ENCODE results near the gene PPP2R2D. TPM values are rescaled to one million over a fixed set of nuclear protein-coding genes. Genes with fewer than 3 reads are reported as not detected.

The PPP2R2D gene
- total RNA-seq, 2 experiments from 2014 or later: 32.6 to 32.9 TPM

DNA sequence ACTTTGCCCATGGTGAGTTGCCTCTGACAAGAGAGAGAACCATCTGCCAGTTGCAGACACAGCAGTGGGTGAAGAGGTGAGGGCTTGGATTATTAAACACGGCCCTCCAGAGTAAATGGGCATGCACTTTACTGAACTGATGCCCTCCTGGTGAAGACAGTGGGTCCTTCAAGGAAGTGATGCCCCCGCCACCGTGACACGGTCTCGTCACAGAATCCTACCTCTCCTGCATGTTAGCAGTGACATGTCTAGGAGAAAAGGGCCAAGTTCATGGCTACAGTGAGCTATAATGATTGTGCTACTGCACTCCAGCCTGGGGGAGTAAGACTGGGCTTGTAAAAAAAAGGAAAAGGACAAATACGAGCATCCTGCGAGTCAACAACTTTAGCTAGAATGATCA, 78.5 kb downstream of the PPP2R2D start:
- H3K27ac ChIP-seq (ENCODE audit: low read depth in 1 of 2, low read length in 2 of 2): peak overlapping the region in 1 of 2 donors; percentile 27
- TF ChIP-seq, protein P1, sequence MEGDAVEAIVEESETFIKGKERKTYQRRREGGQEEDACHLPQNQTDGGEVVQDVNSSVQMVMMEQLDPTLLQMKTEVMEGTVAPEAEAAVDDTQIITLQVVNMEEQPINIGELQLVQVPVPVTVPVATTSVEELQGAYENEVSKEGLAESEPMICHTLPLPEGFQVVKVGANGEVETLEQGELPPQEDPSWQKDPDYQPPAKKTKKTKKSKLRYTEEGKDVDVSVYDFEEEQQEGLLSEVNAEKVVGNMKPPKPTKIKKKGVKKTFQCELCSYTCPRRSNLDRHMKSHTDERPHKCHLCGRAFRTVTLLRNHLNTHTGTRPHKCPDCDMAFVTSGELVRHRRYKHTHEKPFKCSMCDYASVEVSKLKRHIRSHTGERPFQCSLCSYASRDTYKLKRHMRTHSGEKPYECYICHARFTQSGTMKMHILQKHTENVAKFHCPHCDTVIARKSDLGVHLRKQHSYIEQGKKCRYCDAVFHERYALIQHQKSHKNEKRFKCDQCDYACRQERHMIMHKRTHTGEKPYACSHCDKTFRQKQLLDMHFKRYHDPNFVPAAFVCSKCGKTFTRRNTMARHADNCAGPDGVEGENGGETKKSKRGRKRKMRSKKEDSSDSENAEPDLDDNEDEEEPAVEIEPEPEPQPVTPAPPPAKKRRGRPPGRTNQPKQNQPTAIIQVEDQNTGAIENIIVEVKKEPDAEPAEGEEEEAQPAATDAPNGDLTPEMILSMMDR (IDR thresholded peaks at IDR 0.05): no peak
- no peak for DNase-seq
- H3K27me3 ChIP-seq (ENCODE audit: control insufficient read depth in 1 of 2, insufficient read depth in 2 of 2, low read length in 2 of 2): no peaks in the 10 kb centered on the region
- H3K4me1 ChIP-seq (ENCODE audit: insufficient read depth, low read length): peaks cover 75% of the 10 kb centered on the region
- H3K4me3 Mint-ChIP-seq: peak overlapping the region; percentile 84
- H3K27me3 Mint-ChIP-seq: no peaks in the 10 kb centered on the region
- ATAC-seq (ENCODE audit: poor library complexity): no peak
- H3K9me3 Mint-ChIP-seq: no peaks in the 10 kb centered on the region
- H3K4me1 Mint-ChIP-seq (ENCODE audit: low read depth): peaks cover 69% of the 10 kb centered on the region
- CTCF ChIA-PET: interaction anchor here (0.8 kb wide), 1 partner anchor 43 kb away, joined by 3 read pairs; no protein-coding TSS in a partner anchor
- intact Hi-C loops (cut with DNase I, micrococcal nuclease): loop anchor here in 1 of 2 experiments (10.0 kb wide), 1 partner anchor 175 kb away; no protein-coding TSS in a partner anchor
- no peaks in the 10 kb centered on the region for H3K36me3 ChIP-seq (ENCODE audit: insufficient read depth, low read length)
- H3K4me3 ChIP-seq (ENCODE audit: low read length): no peak overlapping the region
- no peaks in the 10 kb centered on the region for H3K9me3 ChIP-seq (ENCODE audit: control insufficient read depth in 1 of 2, insufficient read depth in 1 of 2, low read length in 2 of 2)
- peak overlapping the region; percentile 94 for H3K27ac Mint-ChIP-seq
- POLR2A ChIA-PET: interaction anchor here (1.0 kb wide), 1 partner anchor 74 kb away, joined by 3 read pairs; no protein-coding TSS in a partner anchor
- H3K36me3 Mint-ChIP-seq (ENCODE audit: low read depth): peaks cover 11% of the 10 kb centered on the region

DNA sequence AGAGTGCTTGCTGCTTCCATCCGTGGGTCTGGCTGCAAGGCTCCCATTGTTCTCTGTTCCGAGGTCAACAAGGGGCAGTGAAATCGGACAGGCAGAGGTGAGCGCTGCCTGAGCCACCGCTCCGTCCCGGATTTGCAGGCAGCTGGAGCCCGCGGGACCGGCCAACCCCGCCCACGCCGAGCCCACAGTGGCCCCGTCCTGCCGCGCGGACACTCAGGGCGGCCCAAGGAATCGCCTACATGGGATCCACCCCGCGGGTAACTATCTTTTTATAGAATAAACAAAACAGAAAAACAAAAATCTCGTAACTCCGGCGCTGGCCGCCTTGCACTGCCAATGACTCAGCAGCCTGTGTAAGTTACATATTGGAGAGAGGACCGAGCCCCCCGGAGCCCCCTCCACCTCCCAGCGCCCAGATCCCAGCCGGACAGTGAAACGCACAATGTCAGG, 79.0 kb downstream of the PPP2R2D start:
- Mint-ChIP-seq H3K4me3 (peak overlapping the region; percentile 84), H3K4me1 (ENCODE audit: low read depth) (peaks cover 64% of the 10 kb centered on the region), H3K27ac (peak overlapping the region; percentile 94), H3K9me3 (no peaks in the 10 kb centered on the region), H3K27me3 (no peaks in the 10 kb centered on the region), H3K36me3 (ENCODE audit: low read depth) (peaks cover 11% of the 10 kb centered on the region)
- ATAC-seq (ENCODE audit: poor library complexity): no peak
- ChIA-PET CTCF (interaction anchor here (0.8 kb wide), 1 partner anchor 43 kb away, joined by 3 read pairs; no protein-coding TSS in a partner anchor), POLR2A (no interaction called here)
- intact Hi-C loops (cut with DNase I, micrococcal nuclease): loop anchor here in 1 of 2 experiments (1.0 to 10.0 kb wide), 5 partner anchors 79 to 557 kb away; partner anchors contain the start of genes INPP5A, LRRC27, PPP2R2D and PWWP2B
- Histone ChIP-seq H3K9me3 (ENCODE audit: control insufficient read depth in 1 of 2, insufficient read depth in 1 of 2, low read length in 2 of 2) (no peaks in the 10 kb centered on the region), H3K4me3 (ENCODE audit: low read length) (no peak overlapping the region), H3K27me3 (ENCODE audit: control insufficient read depth in 1 of 2, insufficient read depth in 2 of 2, low read length in 2 of 2) (no peaks in the 10 kb centered on the region), H3K27ac (ENCODE audit: low read depth in 1 of 2, low read length in 2 of 2) (peak overlapping the region in 1 of 2 donors; percentile 27), H3K36me3 (ENCODE audit: insufficient read depth, low read length) (no peaks in the 10 kb centered on the region), H3K4me1 (ENCODE audit: insufficient read depth, low read length) (peaks cover 70% of the 10 kb centered on the region)
- DNase-seq: no peak
- TF ChIP-seq, protein P1 (IDR thresholded peaks at IDR 0.05): no peak

GRCh38 chr10:131980321-131980720, 79.5 kb downstream of the PPP2R2D start:
- TF ChIP-seq, protein P1 (IDR thresholded peaks at IDR 0.05): no peak
- no peaks in the 10 kb centered on the region for H3K9me3 Mint-ChIP-seq
- H3K9me3 ChIP-seq (ENCODE audit: control insufficient read depth in 1 of 2, insufficient read depth in 1 of 2, low read length in 2 of 2): no peaks in the 10 kb centered on the region
- ATAC-seq (ENCODE audit: poor library complexity) (no peak), DNase-seq (no peak)
- intact Hi-C loops (cut with DNase I, micrococcal nuclease): loop anchor here in 1 of 2 experiments (1.0 to 10.0 kb wide), 4 partner anchors 79 to 557 kb away; partner anchors contain the start of genes INPP5A, LRRC27, PPP2R2D and PWWP2B
- H3K36me3 ChIP-seq (ENCODE audit: insufficient read depth, low read length): no peaks in the 10 kb centered on the region
- no peak overlapping the region for H3K27ac ChIP-seq (ENCODE audit: low read depth in 1 of 2, low read length in 2 of 2)
- peaks cover 65% of the 10 kb centered on the region for H3K4me1 ChIP-seq (ENCODE audit: insufficient read depth, low read length)
- ChIA-PET POLR2A (interaction anchor here (1.6 to 1.7 kb wide), 2 partner anchors 8 to 15 kb away, joined by 8 to 21 read pairs; no protein-coding TSS in a partner anchor), CTCF (interaction anchor here (0.8 to 1.2 kb wide), 3 partner anchors 13 to 43 kb away, joined by 3 to 4 read pairs (median 3); no protein-coding TSS in a partner anchor)
- H3K4me3 ChIP-seq (ENCODE audit: low read length): peak overlapping the region; percentile 80
- peak overlapping the region; percentile 94 for H3K27ac Mint-ChIP-seq
- no peaks in the 10 kb centered on the region for H3K27me3 ChIP-seq (ENCODE audit: control insufficient read depth in 1 of 2, insufficient read depth in 2 of 2, low read length in 2 of 2)
- H3K27me3 Mint-ChIP-seq: no peaks in the 10 kb centered on the region
- peak overlapping the region; percentile 90 for H3K4me3 Mint-ChIP-seq
- peaks cover 11% of the 10 kb centered on the region for H3K36me3 Mint-ChIP-seq (ENCODE audit: low read depth)
- H3K4me1 Mint-ChIP-seq (ENCODE audit: low read depth): peaks cover 59% of the 10 kb centered on the region

All from CD4-positive, alpha-beta T cell (primary cell).